Psoas muscle (tissue), 8 donors: Measurements from ENCODE around the gene PCYOX1L. TPM values are rescaled to one million over a fixed set of nuclear protein-coding genes. Genes with fewer than 3 reads are reported as not detected.

Experiments used
- ATAC-seq, 4 donors: fragments of 200-7000 bp; cut with Tn5 transposase; one replicate each; pipeline ENCODE4 v1.9.1; 2020; ENCODE audit warnings: moderate library complexity in 3 of 4, mild to moderate bottlenecking in 2 of 4
- DNase-seq, 2 donors: peaks; one replicate each; pipeline ENCODE4 v3.0.0-alpha.2; 2020
- H3K27ac ChIP-seq: fragments of 200-600 bp; one replicate; pipeline ENCODE4 v1.8.0; 2022
- H3K27me3 ChIP-seq, 3 donors: fragments of 200-600 bp in 1 of 3; one replicate each; pipeline versions ENCODE4 v1.6.1 to v1.8.0; 2013 to 2022; ENCODE audit warnings: low read length in 2 of 3, mild to moderate bottlenecking in 2 of 3, moderate library complexity in 1 of 3; ENCODE audit not compliant: insufficient read depth in 3 of 3
- H3K36me3 ChIP-seq, 2 donors: fragments of 200-600 bp in 1 of 2; one replicate each; pipeline versions ENCODE4 v1.6.1 to v1.8.0; 2013 to 2022; ENCODE audit warnings: low read depth in 1 of 2, mild to moderate bottlenecking in 1 of 2, moderate library complexity in 1 of 2; ENCODE audit not compliant: insufficient read depth in 1 of 2
- H3K4me1 ChIP-seq: fragments of 200-600 bp; one replicate; pipeline ENCODE4 v1.8.0; 2022
- H3K4me3 ChIP-seq: fragments of 200-600 bp; one replicate; pipeline ENCODE4 v1.8.0; 2022; ENCODE audit warnings: mild to moderate bottlenecking
- H3K9me3 ChIP-seq: fragments of 200-600 bp; one replicate; pipeline ENCODE4 v1.8.0; 2022
- WGBS, 3 donors: extraction: QIAGEN DNeasy Blood & Tissue Kit; methylation state at CpG; one replicate each; pipeline versions ENCODE4 v1.1.6 to v1.1.7; 2013; 5-methylcytosine and 5-hydroxymethylcytosine counted together
- intact Hi-C, 2 donors: fragments of 100-400 bp; cut with DNase I; formaldehyde crosslinking; loops; one replicate each; pipeline versions ENCODE4 v1.11.0 to v1.14.2; 2022
- polyA plus RNA-seq, 3 donors: library from polyadenylated mRNA; stranded (reverse); fragments of 200-250 nt; gene quantifications; one replicate each; pipeline ENCODE4 v1.2.3, GENCODE V29; 2013
- total RNA-seq, 4 donors: library from RNA; stranded (reverse); fragmentation: NEBNext Ultra II Directional in 2 of 4; extraction: Animal tissue kit (Norgen Biotek cat#: 25700) in 2 of 4; gene quantifications; one replicate each; pipeline versions ENCODE4 v1.2.1 to v1.2.4, GENCODE V29; 2021 to 2023
- TF ChIP-seq, protein P1 (sequence below): fragments of 200-600 bp; IDR thresholded peaks from one replicate; pipeline ENCODE4 v1.8.0; 2022; ENCODE audit warnings: antibody characterized with exemption
- donor health status: healthy with polysubstance abuse.
- donor health status: DM: no; HTN: no; CAD: no; lungs with moderate emphysema.
- donor health status: Bipolar disorder and iron deficiency.
- donor health status: healthy.
- donor health status: DM: yes; HTN: yes; CAD: no.
- donor health status: DM: no; HTN: no; CAD: no.
- donor health status: DM: no; HTN: no; CAD: no.
- donor health status: DM: yes; HTN: yes; CAD: no.

PCYOX1L gene
- total and polyA plus RNA-seq, 7 donors = 0.28 to 2.7 (median 0.70) TPM

GRCh38 chr5:149382517-149383220 is 24.8 kb downstream of the PCYOX1L start:
- Histone ChIP-seq H3K4me3 (peak overlapping the region; percentile 2), H3K36me3 (no peaks in the 10 kb centered on the region), H3K27me3 (no peaks in the 10 kb centered on the region), H3K4me1 (peaks cover 29% of the 10 kb centered on the region), H3K27ac (peak overlapping the region; percentile 76), H3K9me3 (no peaks in the 10 kb centered on the region)
- WGBS, 3 donors = 64 to 69% (median 67%) methylated on average over 12 of the region's 12 CpGs
- peak in 2 of 4 donors; percentile 35 to 37 for ATAC-seq
- no peak for DNase-seq
- intact Hi-C loops = loop anchor here (1.0 to 5.0 kb wide), 4 partner anchors 51 to 184 kb away; no protein-coding TSS in a partner anchor
- TF ChIP-seq, protein P1, sequence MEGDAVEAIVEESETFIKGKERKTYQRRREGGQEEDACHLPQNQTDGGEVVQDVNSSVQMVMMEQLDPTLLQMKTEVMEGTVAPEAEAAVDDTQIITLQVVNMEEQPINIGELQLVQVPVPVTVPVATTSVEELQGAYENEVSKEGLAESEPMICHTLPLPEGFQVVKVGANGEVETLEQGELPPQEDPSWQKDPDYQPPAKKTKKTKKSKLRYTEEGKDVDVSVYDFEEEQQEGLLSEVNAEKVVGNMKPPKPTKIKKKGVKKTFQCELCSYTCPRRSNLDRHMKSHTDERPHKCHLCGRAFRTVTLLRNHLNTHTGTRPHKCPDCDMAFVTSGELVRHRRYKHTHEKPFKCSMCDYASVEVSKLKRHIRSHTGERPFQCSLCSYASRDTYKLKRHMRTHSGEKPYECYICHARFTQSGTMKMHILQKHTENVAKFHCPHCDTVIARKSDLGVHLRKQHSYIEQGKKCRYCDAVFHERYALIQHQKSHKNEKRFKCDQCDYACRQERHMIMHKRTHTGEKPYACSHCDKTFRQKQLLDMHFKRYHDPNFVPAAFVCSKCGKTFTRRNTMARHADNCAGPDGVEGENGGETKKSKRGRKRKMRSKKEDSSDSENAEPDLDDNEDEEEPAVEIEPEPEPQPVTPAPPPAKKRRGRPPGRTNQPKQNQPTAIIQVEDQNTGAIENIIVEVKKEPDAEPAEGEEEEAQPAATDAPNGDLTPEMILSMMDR = no peak

- intact Hi-C loops = loop anchor here (2.0 to 5.0 kb wide), 3 partner anchors 51 to 183 kb away; no protein-coding TSS in a partner anchor
- Histone ChIP-seq H3K9me3 (no peaks in the 10 kb centered on the region), H3K27ac (peak overlapping the region; percentile 76), H3K27me3 (no peaks in the 10 kb centered on the region), H3K36me3 (no peaks in the 10 kb centered on the region), H3K4me1 (peaks cover 33% of the 10 kb centered on the region), H3K4me3 (peak overlapping the region; percentile 11)
- DNase-seq (no peak), ATAC-seq (peak; percentile 64 to 84 (median 74))
- 26 to 54% (median 44%) methylated on average over 9 of the region's 9 CpGs for WGBS, 3 donors
- TF ChIP-seq, protein P1 = no peak
Observed at GRCh38 chr5:149383399-149383798, 25.6 kb downstream of the PCYOX1L start.

DNA sequence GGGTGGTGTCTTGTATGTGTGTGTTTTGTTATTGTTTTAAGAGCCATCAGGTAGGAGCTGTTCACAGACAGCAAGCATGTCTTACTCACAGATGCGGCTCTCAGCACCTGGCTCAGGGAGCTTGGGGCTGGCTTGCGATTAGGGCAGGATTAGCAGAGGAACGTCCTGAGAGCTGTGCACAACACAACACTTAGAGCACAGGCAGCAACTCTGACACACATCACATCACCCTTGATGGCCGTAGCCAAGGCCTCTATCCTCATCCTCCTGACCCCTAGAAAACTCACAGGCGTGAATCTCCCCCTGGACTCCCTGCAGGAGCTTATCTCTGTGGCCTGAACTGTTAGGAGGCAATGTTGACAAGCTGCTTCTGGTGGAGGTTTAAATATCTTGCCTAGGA is 28.3 kb downstream of the PCYOX1L start:
- Histone ChIP-seq H3K27ac (peak overlapping the region; percentile 63), H3K4me1 (peaks cover 38% of the 10 kb centered on the region), H3K36me3 (no peaks in the 10 kb centered on the region), H3K9me3 (no peaks in the 10 kb centered on the region), H3K4me3 (no peak overlapping the region), H3K27me3 (peaks cover 0 to 1% (median 0%) of the 10 kb centered on the region in 3 donors)
- ATAC-seq = peak in 1 of 4 donors; percentile 32
- 46 to 59% (median 50%) methylated on average over 5 of the region's 5 CpGs for WGBS, 3 donors
- DNase-seq = no peak
- intact Hi-C loops = no loop called here
- TF ChIP-seq, protein P1 = no peak

DNA sequence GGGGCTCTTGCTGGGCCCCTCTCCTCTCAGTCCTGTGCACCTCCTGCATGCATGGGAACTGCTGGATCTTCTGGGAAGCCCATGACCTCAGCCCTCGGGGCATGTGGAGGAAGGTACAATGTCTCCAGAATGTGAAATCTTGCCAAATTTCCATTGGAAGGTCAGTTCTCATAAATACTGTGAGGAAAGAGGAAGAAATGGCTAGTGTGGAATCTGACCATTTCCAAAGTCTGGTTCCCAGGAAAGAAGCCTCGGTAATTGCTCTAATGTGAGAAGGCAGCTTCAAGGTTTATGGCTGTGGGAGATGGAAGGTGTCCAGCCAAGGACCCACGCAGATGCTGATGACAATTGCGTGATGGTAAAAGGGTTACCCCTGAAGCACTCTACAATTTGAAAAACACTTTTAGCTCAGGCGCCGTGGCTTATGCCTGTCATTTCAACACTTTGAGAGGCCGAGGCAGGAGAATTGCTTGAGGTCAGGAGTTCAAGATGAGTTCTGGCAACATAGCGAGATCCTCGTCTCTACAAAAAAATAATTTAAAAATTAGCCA is 29.3 kb downstream of the PCYOX1L start:
- DNase-seq (no peak), ATAC-seq (no peak)
- Histone ChIP-seq H3K27ac (peak overlapping the region; percentile 63), H3K27me3 (peaks cover 0 to 2% (median 0%) of the 10 kb centered on the region in 3 donors), H3K36me3 (no peaks in the 10 kb centered on the region), H3K4me3 (no peak overlapping the region), H3K9me3 (no peaks in the 10 kb centered on the region), H3K4me1 (peaks cover 36% of the 10 kb centered on the region)
- intact Hi-C loops = no loop called here
- TF ChIP-seq, protein P1 = no peak
- 44 to 63% (median 58%) methylated on average over 9 of the region's 9 CpGs for WGBS, 3 donors
